DOHH2 (cell line): Measurements from ENCODE around the gene CLINT1.

Source experiments
- CTCF ChIP-seq: fragments of 200-600 bp; sonication (generic); IDR thresholded peaks from one replicate; pipeline ENCODE4 v1.5.1; 2014; ENCODE audit warnings: antibody characterized with exemption, mild to moderate bottlenecking, low read depth, low read length; ENCODE audit not compliant: poor library complexity, severe bottlenecking
- EZH2phosphoT487 ChIP-seq: fragments of 200-600 bp; sonication (generic); IDR thresholded peaks from 2 replicates; pipeline ENCODE4 v1.6.1; 2017; ENCODE audit warnings: borderline replicate concordance, mild to moderate bottlenecking, antibody characterized with exemption, low read length, moderate library complexity, mixed read lengths

- TF ChIP-seq CTCF: no peak
- no peak for TF ChIP-seq EZH2phosphoT487
Observed at GRCh38 chr5:157835041-157835440, 23.9 kb downstream of the CLINT1 start.
